MCF 10A (cell line): ENCODE results near the gene AFAP1L1. TPM values are rescaled to one million over a fixed set of nuclear protein-coding genes. Genes with fewer than 3 reads are reported as not detected.

Source experiments
- BruUV-seq: library from RNA; stranded (reverse); fragments of 400-500 nt; replicated peaks from 2 replicates; lab custom pipeline; 2021; lab: Mats Ljungman, UMichigan
- CTCF ChIA-PET: fragments of 300-600 bp; sonication (Branson Sonifier 250); formaldehyde crosslinking; extraction: SDS; loops from one replicate; lab custom pipeline; 2021; ENCODE audit warnings: antibody characterized with exemption, inconsistent platforms; lab: Yijun Ruan, JAX
- POLR2A ChIA-PET: fragments of 300-600, 350-650 bp; sonication (Branson Sonifier 250); formaldehyde crosslinking; extraction: SDS; loops from one replicate; lab custom pipeline; 2020; ENCODE audit warnings: antibody characterized with exemption, inconsistent platforms; lab: Yijun Ruan, JAX
- DNase-seq: peaks from one replicate; pipeline ENCODE4 v3.0.0-alpha.2; 2018; ENCODE audit not compliant: unreplicated experiment
- H3K27ac Mint-ChIP-seq: one replicate; pipeline ENCODE4 v1.8.0; 2022; ENCODE audit warnings: mild to moderate bottlenecking, low read depth, mixed read lengths; ENCODE audit not compliant: unreplicated experiment
- H3K27me3 Mint-ChIP-seq: one replicate; pipeline ENCODE4 v1.8.0; 2022; ENCODE audit warnings: mixed read lengths; ENCODE audit not compliant: insufficient read depth, unreplicated experiment
- H3K36me3 Mint-ChIP-seq: one replicate; pipeline ENCODE4 v1.8.0; 2022; ENCODE audit warnings: mild to moderate bottlenecking, moderate library complexity, mixed read lengths; ENCODE audit not compliant: insufficient read depth, unreplicated experiment
- H3K4me1 Mint-ChIP-seq: one replicate; pipeline ENCODE4 v1.8.0; 2022; ENCODE audit warnings: mixed read lengths; ENCODE audit not compliant: insufficient read depth, unreplicated experiment
- H3K4me3 Mint-ChIP-seq: one replicate; pipeline ENCODE4 v1.8.0; 2022; ENCODE audit warnings: mild to moderate bottlenecking, moderate library complexity, mixed read lengths; ENCODE audit not compliant: unreplicated experiment
- H3K9me3 Mint-ChIP-seq: one replicate; pipeline ENCODE4 v1.8.0; 2022; ENCODE audit warnings: mixed read lengths; ENCODE audit not compliant: unreplicated experiment
- CTCF ChIP-seq: fragments of 200-600 bp; IDR thresholded peaks from one replicate; pipeline ENCODE4 v1.8.0; 2022; ENCODE audit warnings: antibody characterized with exemption, mild to moderate bottlenecking; ENCODE audit not compliant: unreplicated experiment
- intact Hi-C: fragments of 100-400 bp; cut with micrococcal nuclease; formaldehyde crosslinking; loops from 2 replicates; pipeline ENCODE4 v1.14.1; 2022
- total RNA-seq: library from RNA; stranded (reverse); gene quantifications from 2 replicates; pipeline ENCODE4 v1.2.3, GENCODE V29; 2022

The AFAP1L1 gene
- total RNA-seq, 1 experiment from 2014 or later = 4.8 TPM

GRCh38 chr5:149294872-149295829, 23.5 kb downstream of the AFAP1L1 start:
- ChIA-PET CTCF (interaction anchor here (0.6 to 3.3 kb wide), 11 partner anchors 11 to 324 kb away, joined by 3 to 15 read pairs (median 3); no protein-coding TSS in a partner anchor), POLR2A (interaction anchor here (1.1 to 1.5 kb wide), 4 partner anchors 10 to 25 kb away, joined by 3 to 5 read pairs (median 4); no protein-coding TSS in a partner anchor)
- no peak for DNase-seq
- no TSS peak for BruUV-seq
- peaks cover 9% of the 10 kb centered on the region for H3K4me1 Mint-ChIP-seq
- H3K27ac Mint-ChIP-seq = no peak overlapping the region
- intact Hi-C loops = no loop called here
- no peaks in the 10 kb centered on the region for H3K27me3 Mint-ChIP-seq
- no peaks in the 10 kb centered on the region for H3K9me3 Mint-ChIP-seq
- no peak overlapping the region for H3K4me3 Mint-ChIP-seq
- no peaks in the 10 kb centered on the region for H3K36me3 Mint-ChIP-seq
- TF ChIP-seq CTCF = no peak

- BruUV-seq = no TSS peak
- Mint-ChIP-seq H3K4me3 (no peak overlapping the region), H3K4me1 (peaks cover 9% of the 10 kb centered on the region), H3K27me3 (no peaks in the 10 kb centered on the region), H3K36me3 (peaks cover 5% of the 10 kb centered on the region), H3K27ac (no peak overlapping the region), H3K9me3 (no peaks in the 10 kb centered on the region)
- intact Hi-C loops = no loop called here
- ChIA-PET CTCF (interaction anchor here (0.5 to 4.6 kb wide), 11 partner anchors 10 to 295 kb away, joined by 3 to 18 read pairs (median 4); no protein-coding TSS in a partner anchor), POLR2A (interaction anchor here (0.6 to 3.3 kb wide), 6 partner anchors 11 to 265 kb away, joined by 3 to 18 read pairs (median 4); partner anchors contain the start of gene GRPEL2)
- no peak for DNase-seq
- no peak for TF ChIP-seq CTCF
Measured at GRCh38 chr5:149297340-149298025, 25.8 kb downstream of the AFAP1L1 start.

- H3K4me3 Mint-ChIP-seq = no peak overlapping the region
- H3K4me1 Mint-ChIP-seq = peaks cover 9% of the 10 kb centered on the region
- CTCF ChIA-PET = interaction anchor here (0.6 to 4.6 kb wide), 11 partner anchors 9 to 992 kb away, joined by 3 to 18 read pairs (median 6); no protein-coding TSS in a partner anchor
- BruUV-seq = no TSS peak
- no peaks in the 10 kb centered on the region for H3K9me3 Mint-ChIP-seq
- intact Hi-C loops = no loop called here
- POLR2A ChIA-PET = interaction anchor here (1.1 to 3.3 kb wide), 2 partner anchors 11 to 47 kb away, joined by 6 to 18 read pairs; partner anchors contain the start of gene GRPEL2
- H3K27me3 Mint-ChIP-seq = no peaks in the 10 kb centered on the region
- no peak for TF ChIP-seq CTCF
- H3K27ac Mint-ChIP-seq = peak overlapping the region; percentile 37
- no peak for DNase-seq
- H3K36me3 Mint-ChIP-seq = peaks cover 6% of the 10 kb centered on the region
Measured at GRCh38 chr5:149298163-149298562, 26.5 kb downstream of the AFAP1L1 start.
